ENCODE results near the gene SLC35B1. TPM values are rescaled to one million over a fixed set of nuclear protein-coding genes. Genes with fewer than 3 reads are reported as not detected.
A peak's percentile ranks its signal among the peaks of the same experiment; 100 is the strongest.
"Not testable (repeated sequence)": the region's sequence is repeated elsewhere in the genome, so short reads cannot be mapped to it uniquely, and the experiment has no call there.

Gene SLC35B1
- total RNA-seq, 1 experiment from 2014 or later = 84.6 TPM

GRCh38 chr17:49676276-49676868 is 31.4 kb downstream of the SLC35B1 start:
- CTCF ChIA-PET = no interaction called here
- H3K9me3 ChIP-seq (ENCODE audit: control insufficient read depth, insufficient read depth, low read depth, low read length) = no peaks in the 10 kb centered on the region
- POLR2A ChIA-PET = no interaction called here
- DNase-seq (ENCODE audit: low read depth, low spot score) (no peak), ATAC-seq (no peak)
- in situ Hi-C loops (cut with HindIII; ENCODE audit: low pct_unique_long_range_greater_than_20kb, low sequenced_read_pairs) = no loop called here
- TF ChIP-seq, protein P1, sequence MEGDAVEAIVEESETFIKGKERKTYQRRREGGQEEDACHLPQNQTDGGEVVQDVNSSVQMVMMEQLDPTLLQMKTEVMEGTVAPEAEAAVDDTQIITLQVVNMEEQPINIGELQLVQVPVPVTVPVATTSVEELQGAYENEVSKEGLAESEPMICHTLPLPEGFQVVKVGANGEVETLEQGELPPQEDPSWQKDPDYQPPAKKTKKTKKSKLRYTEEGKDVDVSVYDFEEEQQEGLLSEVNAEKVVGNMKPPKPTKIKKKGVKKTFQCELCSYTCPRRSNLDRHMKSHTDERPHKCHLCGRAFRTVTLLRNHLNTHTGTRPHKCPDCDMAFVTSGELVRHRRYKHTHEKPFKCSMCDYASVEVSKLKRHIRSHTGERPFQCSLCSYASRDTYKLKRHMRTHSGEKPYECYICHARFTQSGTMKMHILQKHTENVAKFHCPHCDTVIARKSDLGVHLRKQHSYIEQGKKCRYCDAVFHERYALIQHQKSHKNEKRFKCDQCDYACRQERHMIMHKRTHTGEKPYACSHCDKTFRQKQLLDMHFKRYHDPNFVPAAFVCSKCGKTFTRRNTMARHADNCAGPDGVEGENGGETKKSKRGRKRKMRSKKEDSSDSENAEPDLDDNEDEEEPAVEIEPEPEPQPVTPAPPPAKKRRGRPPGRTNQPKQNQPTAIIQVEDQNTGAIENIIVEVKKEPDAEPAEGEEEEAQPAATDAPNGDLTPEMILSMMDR (IDR thresholded peaks at IDR 0.05) = no peak
- TF ChIP-seq POLR2AphosphoS5 (IDR thresholded peaks at IDR 0.05; ENCODE audit: low read depth, low read length) (no peak), TCF7L2 (IDR thresholded peaks at IDR 0.05; ENCODE audit: low read depth, low read length) (no peak), SIN3A (IDR thresholded peaks at IDR 0.05; ENCODE audit: borderline replicate concordance, insufficient read depth, low read depth, low read length) (no peak)
- TF ChIP-seq, protein P2, sequence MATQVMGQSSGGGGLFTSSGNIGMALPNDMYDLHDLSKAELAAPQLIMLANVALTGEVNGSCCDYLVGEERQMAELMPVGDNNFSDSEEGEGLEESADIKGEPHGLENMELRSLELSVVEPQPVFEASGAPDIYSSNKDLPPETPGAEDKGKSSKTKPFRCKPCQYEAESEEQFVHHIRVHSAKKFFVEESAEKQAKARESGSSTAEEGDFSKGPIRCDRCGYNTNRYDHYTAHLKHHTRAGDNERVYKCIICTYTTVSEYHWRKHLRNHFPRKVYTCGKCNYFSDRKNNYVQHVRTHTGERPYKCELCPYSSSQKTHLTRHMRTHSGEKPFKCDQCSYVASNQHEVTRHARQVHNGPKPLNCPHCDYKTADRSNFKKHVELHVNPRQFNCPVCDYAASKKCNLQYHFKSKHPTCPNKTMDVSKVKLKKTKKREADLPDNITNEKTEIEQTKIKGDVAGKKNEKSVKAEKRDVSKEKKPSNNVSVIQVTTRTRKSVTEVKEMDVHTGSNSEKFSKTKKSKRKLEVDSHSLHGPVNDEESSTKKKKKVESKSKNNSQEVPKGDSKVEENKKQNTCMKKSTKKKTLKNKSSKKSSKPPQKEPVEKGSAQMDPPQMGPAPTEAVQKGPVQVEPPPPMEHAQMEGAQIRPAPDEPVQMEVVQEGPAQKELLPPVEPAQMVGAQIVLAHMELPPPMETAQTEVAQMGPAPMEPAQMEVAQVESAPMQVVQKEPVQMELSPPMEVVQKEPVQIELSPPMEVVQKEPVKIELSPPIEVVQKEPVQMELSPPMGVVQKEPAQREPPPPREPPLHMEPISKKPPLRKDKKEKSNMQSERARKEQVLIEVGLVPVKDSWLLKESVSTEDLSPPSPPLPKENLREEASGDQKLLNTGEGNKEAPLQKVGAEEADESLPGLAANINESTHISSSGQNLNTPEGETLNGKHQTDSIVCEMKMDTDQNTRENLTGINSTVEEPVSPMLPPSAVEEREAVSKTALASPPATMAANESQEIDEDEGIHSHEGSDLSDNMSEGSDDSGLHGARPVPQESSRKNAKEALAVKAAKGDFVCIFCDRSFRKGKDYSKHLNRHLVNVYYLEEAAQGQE (IDR thresholded peaks at IDR 0.05; ENCODE audit: insufficient read depth in 1 of 2, low read depth in 2 of 2, low read length in 1 of 2) = no peak
- peaks cover 7% of the 10 kb centered on the region; the same call in 1 of the 2 replicates for H3K36me3 ChIP-seq (ENCODE audit: control insufficient read depth, insufficient read depth, low read length)
- no peaks in the 10 kb centered on the region for H3K27me3 ChIP-seq (ENCODE audit: control insufficient read depth, insufficient read depth, low read length)
- H3K4me1 ChIP-seq (ENCODE audit: control insufficient read depth, insufficient read depth, low read length) = peaks cover 9% of the 10 kb centered on the region
- BruUV-seq (replicated peaks) = TSS peak; percentile 67
- peak overlapping the region; percentile 99 for H3K27ac ChIP-seq (ENCODE audit: low read length)
- peak overlapping the region; percentile 68 to 73 for H3K4me3 ChIP-seq (ENCODE audit: low read depth in 2 of 2, low read length in 2 of 2)
- intact Hi-C loops (cut with micrococcal nuclease; ENCODE audit: unreplicated experiment) = no loop called here

DNA sequence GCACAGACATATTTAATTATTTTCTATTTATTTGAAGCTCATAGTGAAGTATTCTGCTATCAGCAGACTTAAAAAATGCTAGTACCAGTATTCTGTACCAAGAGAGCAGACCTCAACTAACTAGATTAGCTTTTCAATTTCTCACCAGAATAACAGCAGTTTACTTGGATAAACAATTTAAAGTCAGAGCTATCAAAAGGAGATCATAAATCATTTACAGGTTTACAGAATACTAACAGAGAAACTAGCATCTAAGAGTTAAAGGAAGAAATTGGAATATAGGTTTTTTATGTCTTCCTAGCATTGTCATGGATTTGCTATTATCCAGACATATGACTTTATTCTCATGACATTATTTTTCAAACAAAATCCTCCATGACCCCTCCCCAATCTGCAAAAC is 33.3 kb downstream of the SLC35B1 start:
- TF ChIP-seq POLR2AphosphoS5 (IDR thresholded peaks at IDR 0.05; ENCODE audit: low read depth, low read length) (no peak), SIN3A (IDR thresholded peaks at IDR 0.05; ENCODE audit: borderline replicate concordance, insufficient read depth, low read depth, low read length) (no peak), TCF7L2 (IDR thresholded peaks at IDR 0.05; ENCODE audit: low read depth, low read length) (no peak)
- TF ChIP-seq, protein P1 (IDR thresholded peaks at IDR 0.05) = no peak
- TF ChIP-seq, protein P2 (IDR thresholded peaks at IDR 0.05; ENCODE audit: insufficient read depth in 1 of 2, low read depth in 2 of 2, low read length in 1 of 2) = no peak
- in situ Hi-C loops (cut with HindIII; ENCODE audit: low pct_unique_long_range_greater_than_20kb, low sequenced_read_pairs) = loop anchor here (5.0 kb wide), 1 partner anchor 37 kb away; no protein-coding TSS in a partner anchor
- CTCF ChIA-PET = no interaction called here
- H3K27me3 ChIP-seq (ENCODE audit: control insufficient read depth, insufficient read depth, low read length) = no peaks in the 10 kb centered on the region
- intact Hi-C loops (cut with micrococcal nuclease; ENCODE audit: unreplicated experiment) = no loop called here
- POLR2A ChIA-PET = no interaction called here
- no peak overlapping the region for H3K27ac ChIP-seq (ENCODE audit: low read length)
- peaks cover 7% of the 10 kb centered on the region; the same call in 1 of the 2 replicates for H3K36me3 ChIP-seq (ENCODE audit: control insufficient read depth, insufficient read depth, low read length)
- no peaks in the 10 kb centered on the region for H3K9me3 ChIP-seq (ENCODE audit: control insufficient read depth, insufficient read depth, low read depth, low read length)
- ATAC-seq (no peak), DNase-seq (ENCODE audit: low read depth, low spot score) (no peak)
- no peak overlapping the region for H3K4me3 ChIP-seq (ENCODE audit: low read depth in 2 of 2, low read length in 2 of 2)
- peaks cover 9% of the 10 kb centered on the region for H3K4me1 ChIP-seq (ENCODE audit: control insufficient read depth, insufficient read depth, low read length)
- BruUV-seq (replicated peaks) = no TSS peak

DNA sequence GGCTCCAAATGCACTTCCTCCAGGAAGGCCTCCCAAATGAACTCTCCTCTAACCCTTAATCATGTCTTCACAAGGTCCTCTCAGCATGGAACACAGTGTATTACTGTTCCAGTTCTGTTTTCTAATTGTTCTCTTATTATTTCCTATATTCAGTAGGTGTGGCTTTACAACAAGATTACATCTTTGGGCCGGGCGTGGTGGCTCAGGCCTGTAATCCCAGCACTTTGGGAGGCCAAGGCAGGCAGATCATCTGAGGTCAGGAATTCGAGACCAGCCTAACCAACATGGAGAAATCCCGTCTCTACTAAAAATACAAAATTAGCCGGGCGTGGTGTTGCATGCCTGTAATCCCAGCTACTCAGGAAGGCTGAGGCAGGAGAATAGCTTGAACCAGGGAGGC is 34.1 kb downstream of the SLC35B1 start:
- intact Hi-C loops (cut with micrococcal nuclease; ENCODE audit: unreplicated experiment); POLR2A ChIA-PET; H3K4me3 ChIP-seq (ENCODE audit: low read depth in 2 of 2, low read length in 2 of 2); H3K27me3 ChIP-seq (ENCODE audit: control insufficient read depth, insufficient read depth, low read length); H3K27ac ChIP-seq (ENCODE audit: low read length); H3K9me3 ChIP-seq (ENCODE audit: control insufficient read depth, insufficient read depth, low read depth, low read length); BruUV-seq (replicated peaks); ATAC-seq; H3K4me1 ChIP-seq (ENCODE audit: control insufficient read depth, insufficient read depth, low read length); DNase-seq (ENCODE audit: low read depth, low spot score); CTCF ChIA-PET; H3K36me3 ChIP-seq (ENCODE audit: control insufficient read depth, insufficient read depth, low read length): not testable (repeated sequence)
- in situ Hi-C loops (cut with HindIII; ENCODE audit: low pct_unique_long_range_greater_than_20kb, low sequenced_read_pairs) = loop anchor here (5.0 kb wide), 1 partner anchor 36 kb away; no protein-coding TSS in a partner anchor

All from Panc1 (cell line).